K562 (cell line): ENCODE results near the gene ARHGAP9. TPM values are rescaled to one million over a fixed set of nuclear protein-coding genes. Genes with fewer than 3 reads are reported as not detected.

Experiments used
- CTBP1 ChIP-seq: fragments of 450-650 bp; IDR thresholded peaks from 2 replicates; pipeline ENCODE4 v1.6.1; 2016; ENCODE audit warnings: borderline replicate concordance
- FOXJ3 ChIP-seq: sonication (generic); formaldehyde crosslinking; IDR thresholded peaks from 2 replicates; pipeline ENCODE4 v1.4.0; 2020; ENCODE audit warnings: mild to moderate bottlenecking, missing genetic modification reagents
- HMG20A ChIP-seq: fragments of 450-650 bp; formaldehyde crosslinking; conservative IDR thresholded peaks from 2 replicates; pipeline ENCODE4 v1.4.0; 2020; ENCODE audit warnings: mild to moderate bottlenecking, mixed read lengths
- MEF2A ChIP-seq: IDR thresholded peaks from 2 replicates; pipeline ENCODE4 v1.6.1; 2011; ENCODE audit warnings: low read depth, mild to moderate bottlenecking, low read length, moderate library complexity; ENCODE audit not compliant: control insufficient read depth
- NR3C1 ChIP-seq: sonication (generic); formaldehyde crosslinking; IDR thresholded peaks from 2 replicates; pipeline ENCODE4 v1.8.1; 2022; ENCODE audit warnings: missing genetic modification reagents
- NUFIP1 ChIP-seq: fragments of 450-650 bp; IDR thresholded peaks from 2 replicates; pipeline ENCODE4 v1.6.1; 2018; ENCODE audit not compliant: partially characterized antibody
- PCBP2 ChIP-seq: fragments of 200-400 bp; formaldehyde crosslinking; IDR thresholded peaks from 2 replicates; pipeline ENCODE4 v1.6.1; 2018; ENCODE audit warnings: low read length, low read depth, mild to moderate bottlenecking, moderate library complexity; ENCODE audit not compliant: poor library complexity, severe bottlenecking
- PHTF2 ChIP-seq: fragments of 250-450 bp; sonication (Bioruptor Pico); IDR thresholded peaks from 2 replicates; pipeline ENCODE4 v1.5.0; 2021; ENCODE audit warnings: mild to moderate bottlenecking
- PTTG1 ChIP-seq: fragments of 450-650 bp; IDR thresholded peaks from 2 replicates; pipeline ENCODE4 v1.6.1; 2016; ENCODE audit warnings: low read depth, mild to moderate bottlenecking, missing genetic modification characterization, missing compliant biosample characterization
- RREB1 ChIP-seq: fragments of 250-450 bp; sonication (Bioruptor Pico); IDR thresholded peaks from 2 replicates; pipeline ENCODE4 v1.4.0; 2020
- ZBTB34 ChIP-seq: fragments of 250-450 bp; sonication (Bioruptor Pico); IDR thresholded peaks from 2 replicates; pipeline ENCODE4 v1.8.0; 2021; ENCODE audit warnings: mild to moderate bottlenecking, moderate library complexity
- ZNF133 ChIP-seq: fragments of 250-450 bp; sonication (Bioruptor Pico); IDR thresholded peaks from 2 replicates; pipeline ENCODE4 v1.4.0; 2020; ENCODE audit warnings: mild to moderate bottlenecking
- ZNF174 ChIP-seq: fragments of 250-450 bp; sonication (Bioruptor Pico); IDR thresholded peaks from 2 replicates; pipeline ENCODE4 v1.4.0; 2020; ENCODE audit warnings: mild to moderate bottlenecking
- ZNF24 ChIP-seq: fragments of 450-650 bp; IDR thresholded peaks from 2 replicates; pipeline ENCODE4 v1.6.1; 2016
- polyA plus RNA-seq, 8 experiments: library from polyadenylated mRNA; depleted of rRNA in 4 of 8; stranded (reverse) in 5 of 8; unstranded in 3 of 8; fragments of >200 nt; fragmentation: Nextera tagmentation in 2 of 8; fragmentation: Illumina TruSeq in 1 of 8; extraction: Ambion mirVana in 2 of 8; extraction: Trizol in 1 of 8; gene quantifications; 2 replicates each; pipeline versions ENCODE4 v1.2.1 to v1.2.3, GENCODE V29; 2011 to 2014; ENCODE audit warnings: inconsistent platforms in 1 of 8, missing spikeins in 1 of 8
- total RNA-seq, 7 experiments: library from RNA; depleted of rRNA in 6 of 7; stranded (reverse); fragments of >200 nt in 6 of 7; fragmentation: Illumina TruSeq in 2 of 7; extraction: Trizol in 2 of 7; gene quantifications; 2 replicates each; pipeline versions ENCODE4 v1.2.1 to v1.2.3, GENCODE V29; 2011 to 2021; ENCODE audit warnings: low replicate concordance in 1 of 7
- TF ChIP-seq, protein P1 (sequence below), 2 experiments: fragments of 250-450 bp in 1 of 2; fragments of 450-650 bp in 1 of 2; sonication (Bioruptor Pico) in 1 of 2; IDR thresholded peaks; 2 replicates each; pipeline versions ENCODE4 v1.6.1 to v1.8.0; 2016 to 2021; ENCODE audit warnings: mild to moderate bottlenecking in 2 of 2, moderate library complexity in 2 of 2, missing compliant biosample characterization in 1 of 2, missing genetic modification characterization in 1 of 2
- TF ChIP-seq, protein P2 (sequence below): fragments of 450-650 bp; IDR thresholded peaks from 2 replicates; pipeline ENCODE4 v1.6.1; 2017; ENCODE audit warnings: antibody characterized with exemption

The ARHGAP9 gene
- total and polyA plus RNA-seq, 9 of the 15 experiments (the other 6 are each of a cell fraction or from before 2014, with no cell fraction given): 1.5 to 10.2 (median 5.1) TPM

GRCh38 chr12:57522011-57522886, 42.6 kb upstream of the ARHGAP9 start, which contains the start of gene MBD6 (continued):
- TF ChIP-seq PTTG1 (tag) (no peak; the same call in 1 of the 2 replicates), NR3C1 (no peak), FOXJ3 (CRISPR knock-in tag) (no peak), PHTF2 (CRISPR knock-in tag) (no peak), ZBTB34 (CRISPR knock-in tag) (peak; percentile 40; the same call in 1 of the 2 replicates), NUFIP1 (no peak), ZNF174 (no peak), MEF2A (no peak), RREB1 (CRISPR knock-in tag) (0 out of 2 replicates have a peak, but pooled peaks have one; percentile 36), ZNF133 (no peak), HMG20A (CRISPR knock-in tag) (no peak), CTBP1 (peak; percentile 77), PCBP2 (no peak), ZNF24 (no peak)
- TF ChIP-seq, protein P1, sequence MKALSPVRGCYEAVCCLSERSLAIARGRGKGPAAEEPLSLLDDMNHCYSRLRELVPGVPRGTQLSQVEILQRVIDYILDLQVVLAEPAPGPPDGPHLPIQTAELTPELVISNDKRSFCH (CRISPR knock-in tag; IDR thresholded peaks at IDR 0.05): no peak
- TF ChIP-seq, protein P1 (tag; IDR thresholded peaks at IDR 0.05): peak; percentile 83
- TF ChIP-seq, protein P2, sequence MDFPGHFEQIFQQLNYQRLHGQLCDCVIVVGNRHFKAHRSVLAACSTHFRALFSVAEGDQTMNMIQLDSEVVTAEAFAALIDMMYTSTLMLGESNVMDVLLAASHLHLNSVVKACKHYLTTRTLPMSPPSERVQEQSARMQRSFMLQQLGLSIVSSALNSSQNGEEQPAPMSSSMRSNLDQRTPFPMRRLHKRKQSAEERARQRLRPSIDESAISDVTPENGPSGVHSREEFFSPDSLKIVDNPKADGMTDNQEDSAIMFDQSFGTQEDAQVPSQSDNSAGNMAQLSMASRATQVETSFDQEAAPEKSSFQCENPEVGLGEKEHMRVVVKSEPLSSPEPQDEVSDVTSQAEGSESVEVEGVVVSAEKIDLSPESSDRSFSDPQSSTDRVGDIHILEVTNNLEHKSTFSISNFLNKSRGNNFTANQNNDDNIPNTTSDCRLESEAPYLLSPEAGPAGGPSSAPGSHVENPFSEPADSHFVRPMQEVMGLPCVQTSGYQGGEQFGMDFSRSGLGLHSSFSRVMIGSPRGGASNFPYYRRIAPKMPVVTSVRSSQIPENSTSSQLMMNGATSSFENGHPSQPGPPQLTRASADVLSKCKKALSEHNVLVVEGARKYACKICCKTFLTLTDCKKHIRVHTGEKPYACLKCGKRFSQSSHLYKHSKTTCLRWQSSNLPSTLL: no peak
